ENCODE measurements around the gene MIP.

- no peak for TF ChIP-seq NFYB (IDR thresholded peaks at IDR 0.05; ENCODE audit: insufficient read depth, low read depth, low read length)
- no peak for TF ChIP-seq E2F4 (IDR thresholded peaks at IDR 0.05; ENCODE audit: low read depth, low read length)
- TF ChIP-seq CTCF (IDR thresholded peaks at IDR 0.05 in 2 of 3, conservative IDR thresholded peaks at IDR 0.05 in 1 of 3; ENCODE audit: control insufficient read depth in 2 of 3, extremely low read depth in 1 of 3, insufficient read depth in 1 of 3, low read depth in 3 of 3, low read length in 3 of 3), result no peak
Observed at GRCh38 chr12:56479625-56480024, 25.2 kb upstream of the MIP start.

Measured in GM12878 (cell line).